Vagina (tissue), 1 donor: ENCODE results near the gene WDR4. TPM values are rescaled to one million over a fixed set of nuclear protein-coding genes. Genes with fewer than 3 reads are reported as not detected.

Experiments used
- total RNA-seq: library from RNA; depleted of rRNA; stranded (reverse); fragments of >200 nt; gene quantifications from one replicate; pipeline ENCODE4 v1.2.3, GENCODE V29; 2016

The WDR4 gene
- total RNA-seq, 1 donor from 2014 or later = 23.8 TPM

Other genes with a start within 250 kb of the WDR4 start
- gene PDE9A, start 225.9 kb downstream of the WDR4 start, total RNA-seq = 9.6 TPM
- gene NDUFV3, start 13.8 kb upstream of the WDR4 start, total RNA-seq = 48.4 TPM
- gene ERVH48-1, start 46.1 kb upstream of the WDR4 start, total RNA-seq = not detected
- 9.8 TPM for gene PKNOX1, start 95.0 kb upstream of the WDR4 start, total RNA-seq
- gene CBS, start 196.3 kb upstream of the WDR4 start, total RNA-seq = 4.2 TPM
- gene U2AF1, start 228.0 kb upstream of the WDR4 start, total RNA-seq = 41.0 TPM